Neural cell (in vitro differentiated cells): ENCODE data around the gene PRKCD.

Experiments used
- CTCF ChIP-seq: fragments of 450-650 bp; IDR thresholded peaks from 2 replicates; pipeline ENCODE4 v1.5.1; 2014; ENCODE audit warnings: antibody characterized with exemption, mild to moderate bottlenecking, moderate library complexity; ENCODE audit not compliant: poor library complexity, severe bottlenecking
- EP300 ChIP-seq: fragments of 450-650 bp; conservative IDR thresholded peaks from 2 replicates; pipeline ENCODE4 v1.6.1; 2014; ENCODE audit warnings: antibody characterized with exemption, mild to moderate bottlenecking, moderate library complexity; ENCODE audit not compliant: poor library complexity, severe bottlenecking
- EZH2 ChIP-seq: fragments of 200-600, 300-800 bp; shearing (Covaris generic), sonication (generic); IDR thresholded peaks from 2 replicates; pipeline ENCODE4 v1.6.1; 2014; ENCODE audit warnings: antibody characterized with exemption, low read length, borderline replicate concordance, mild to moderate bottlenecking; ENCODE audit not compliant: insufficient read depth, poor library complexity, severe bottlenecking
- POLR2AphosphoS5 ChIP-seq: IDR thresholded peaks from 2 replicates; pipeline ENCODE4 v1.6.1; 2012
- RAD21 ChIP-seq: fragments of 450-650 bp; conservative IDR thresholded peaks from 2 replicates; pipeline ENCODE4 v1.6.1; 2014; ENCODE audit warnings: antibody characterized with exemption, mild to moderate bottlenecking, moderate library complexity
- REST ChIP-seq: IDR thresholded peaks from 2 replicates; pipeline ENCODE4 v1.6.1; 2012; ENCODE audit warnings: borderline replicate concordance
- SMC3 ChIP-seq: fragments of 450-650 bp; conservative IDR thresholded peaks from 2 replicates; pipeline ENCODE4 v1.6.1; 2014; ENCODE audit warnings: antibody characterized with exemption, mild to moderate bottlenecking, moderate library complexity; ENCODE audit not compliant: poor library complexity
- TAF1 ChIP-seq: IDR thresholded peaks from 2 replicates; pipeline ENCODE4 v1.6.1; 2012; ENCODE audit warnings: low read depth

GRCh38 chr3:53116956-53117355 lies 44.1 kb upstream of the PRKCD start:
- TF ChIP-seq CTCF (no peak), POLR2AphosphoS5 (no peak), SMC3 (no peak), EZH2 (no peak), TAF1 (no peak), REST (no peak), EP300 (no peak), RAD21 (no peak)
